ENCODE results near the gene BAG5.

GRCh38 chr14:103531421-103532215, 30.8 kb downstream of the BAG5 start:
- TF ChIP-seq NFRKB (IDR thresholded peaks at IDR 0.05): no peak
- TF ChIP-seq PKNOX1 (IDR thresholded peaks at IDR 0.05): no peak
- TF ChIP-seq ELF4 (IDR thresholded peaks at IDR 0.05): no peak
- no peak for TF ChIP-seq TARDBP (IDR thresholded peaks at IDR 0.05)
- no peak for TF ChIP-seq SP1 (IDR thresholded peaks at IDR 0.05)
